AG04449 (cell line): ENCODE data around the gene R3HDM2.

Experiments used
- CTCF ChIA-PET: fragments of 350-600 bp; formaldehyde crosslinking; extraction: SDS; loops from one replicate; lab custom pipeline; 2021; ENCODE audit warnings: antibody characterized with exemption; lab: Yijun Ruan, JAX
- POLR2A ChIA-PET: fragments of 400-600, 350-600 bp; formaldehyde crosslinking; extraction: SDS; loops from one replicate; lab custom pipeline; 2020; ENCODE audit warnings: antibody characterized with exemption, inconsistent platforms; lab: Yijun Ruan, JAX
- DNase-seq: peaks from one replicate; pipeline ENCODE4 v3.0.0-alpha.2; 2010; ENCODE audit warnings: low read depth, low spot score
- H3K4me3 ChIP-seq: 2 replicates; pipeline ENCODE4 v1.5.1; 2011; ENCODE audit warnings: low read depth, mild to moderate bottlenecking, control low read depth, low read length
- CTCF ChIP-seq: IDR thresholded peaks from one replicate; pipeline ENCODE4 v1.5.1; 2011; ENCODE audit warnings: mild to moderate bottlenecking, moderate library complexity, low read length, control low read depth, inconsistent platforms; ENCODE audit not compliant: insufficient read depth; ENCODE audit errors: missing control alignments

The R3HDM2 gene

DNA sequence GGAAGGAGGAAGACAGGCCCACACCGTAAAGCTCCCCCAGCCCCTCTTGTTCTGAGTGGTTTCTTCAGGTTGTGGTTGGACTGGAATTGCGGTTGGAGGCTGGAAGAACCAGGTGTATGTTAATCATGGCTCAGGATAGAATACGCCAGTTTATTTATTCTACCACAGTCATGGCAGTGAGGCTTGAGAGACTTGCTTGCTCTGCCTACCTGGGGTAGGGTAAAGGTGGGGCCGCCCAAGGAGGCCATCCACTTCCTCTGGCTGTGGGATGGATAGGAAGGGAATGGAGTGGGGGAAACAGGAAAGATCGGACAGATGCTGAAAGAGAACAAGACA, 193.3 kb downstream of the R3HDM2 start:
- H3K4me3 ChIP-seq, result no peak overlapping the region
- no peak for TF ChIP-seq CTCF

DNA sequence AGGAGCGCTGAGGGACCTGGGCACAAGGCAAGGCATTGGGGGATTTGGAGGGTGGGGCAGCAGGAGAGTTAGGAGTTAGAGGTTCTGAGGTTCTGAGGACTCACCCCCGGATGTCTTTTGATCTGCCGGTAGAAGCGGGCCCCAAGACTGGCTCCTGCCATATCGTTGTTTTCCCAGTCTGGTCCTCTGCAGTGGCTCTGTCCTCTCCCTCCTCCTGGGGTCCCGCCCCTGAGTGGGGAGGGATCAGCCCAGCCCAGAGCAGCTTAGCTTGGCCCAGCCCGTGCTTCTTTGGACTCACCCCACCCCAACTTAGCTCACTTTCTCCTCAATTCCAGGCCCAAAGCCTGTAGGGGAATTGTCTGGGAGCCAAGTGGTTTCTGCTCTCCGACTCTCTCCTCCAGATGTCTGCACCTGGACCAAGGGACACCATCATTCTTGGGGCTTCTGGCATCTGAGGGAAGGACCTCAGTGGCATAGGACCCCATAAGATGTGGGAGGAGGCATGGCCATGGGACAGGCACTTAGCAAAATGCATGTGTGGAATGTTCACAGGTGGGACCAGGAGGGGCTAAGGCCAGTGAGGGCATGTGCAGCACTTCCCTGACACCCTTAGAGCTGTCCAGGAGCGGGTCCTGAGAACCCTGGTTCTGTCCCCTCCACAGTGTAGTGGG, 193.8 kb downstream of the R3HDM2 start:
- no peak for TF ChIP-seq CTCF
- DNase-seq, result no peak
- no peak overlapping the region for H3K4me3 ChIP-seq
- ChIA-PET CTCF (interaction anchor here (1.2 to 38.5 kb wide), 8 partner anchors 10 to 220 kb away, joined by 3 to 880 read pairs (median 84); partner anchors contain the start of genes GLI1, INHBE, NXPH4 and SHMT2), POLR2A (interaction anchor here (0.7 to 4.6 kb wide), 5 partner anchors 7 to 212 kb away, joined by 3 to 74 read pairs (median 4); partner anchors contain the start of gene SHMT2)

More for the DNA sequence above, 193.3 kb downstream of the R3HDM2 start:
- CTCF ChIA-PET, result interaction anchor here (0.9 to 38.5 kb wide), 9 partner anchors 10 to 220 kb away, joined by 3 to 880 read pairs (median 32); partner anchors contain the start of genes GLI1, INHBE, NXPH4 and SHMT2
- DNase-seq, result no peak
- POLR2A ChIA-PET, result interaction anchor here (1.2 to 4.6 kb wide), 4 partner anchors 7 to 24 kb away, joined by 3 to 74 read pairs (median 4); partner anchors contain the start of gene SHMT2

- CTCF ChIA-PET, result interaction anchor here (0.9 to 38.5 kb wide), 6 partner anchors 9 to 221 kb away, joined by 3 to 880 read pairs (median 212); partner anchors contain the start of genes GLI1, INHBE, NXPH4 and SHMT2
- no peak for DNase-seq
- POLR2A ChIA-PET, result interaction anchor here (0.7 kb wide), 1 partner anchor 213 kb away, joined by 3 read pairs; no protein-coding TSS in a partner anchor
- no peak for TF ChIP-seq CTCF
- H3K4me3 ChIP-seq, result no peak overlapping the region
These were observed 194.5 kb downstream of the R3HDM2 start for GRCh38 chr12:57236201-57236924.

GRCh38 chr12:57235728-57236131, 195.1 kb downstream of the R3HDM2 start:
- no peak overlapping the region for H3K4me3 ChIP-seq
- DNase-seq, result no peak
- ChIA-PET CTCF (interaction anchor here (0.9 to 13.5 kb wide), 2 partner anchors 12 to 25 kb away, joined by 3 to 393 read pairs; no protein-coding TSS in a partner anchor), POLR2A (no interaction called here)
- no peak for TF ChIP-seq CTCF

DNA sequence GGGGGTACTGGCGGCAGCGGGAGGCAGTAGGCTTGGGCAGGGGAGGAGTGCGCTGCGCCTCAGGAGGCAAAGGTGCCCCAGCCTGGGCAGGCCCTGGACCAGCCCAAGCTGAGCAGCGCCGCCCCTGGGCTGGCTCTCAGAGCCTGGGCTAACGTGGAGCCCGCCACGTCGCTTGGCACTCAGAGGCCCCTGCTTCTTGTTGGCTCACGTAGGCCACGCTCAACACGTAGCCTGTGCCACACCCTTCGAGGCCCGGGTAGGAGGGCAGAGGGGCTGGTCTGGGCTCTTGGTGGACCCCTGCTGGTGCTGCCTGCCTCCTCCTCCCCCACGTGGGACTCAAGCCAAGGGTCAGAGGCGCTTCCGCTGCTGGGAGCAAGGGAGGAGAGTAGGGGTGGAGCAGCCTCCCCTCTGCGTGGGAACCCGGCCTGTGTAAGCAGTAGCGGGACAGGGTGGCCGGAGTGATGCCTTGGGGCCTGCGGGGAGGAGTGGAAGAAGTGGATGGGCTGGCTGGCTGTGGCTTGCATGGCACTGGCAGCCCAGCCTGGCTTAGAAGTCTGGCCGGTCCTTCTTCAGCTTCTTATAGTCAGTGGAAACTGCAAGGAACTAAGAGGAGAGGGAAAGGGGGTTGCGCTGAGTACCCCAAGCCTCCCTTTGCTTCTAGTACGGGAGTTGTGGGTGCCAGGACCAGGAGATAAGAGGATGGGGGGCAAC, 195.7 kb downstream of the R3HDM2 start:
- no peak for DNase-seq
- no peak overlapping the region for H3K4me3 ChIP-seq
- CTCF ChIA-PET, result interaction anchor here (0.9 to 13.5 kb wide), 3 partner anchors 12 to 217 kb away, joined by 3 to 393 read pairs (median 3); no protein-coding TSS in a partner anchor
- POLR2A ChIA-PET, result no interaction called here
- no peak for TF ChIP-seq CTCF
